Kidney tubule cell (primary cell): ENCODE data around the gene CDK14.
"Not testable (repeated sequence)": the region's sequence is repeated elsewhere in the genome, so short reads cannot be mapped to it uniquely, and the experiment has no call there.

Source experiments
- DNase-seq: peaks from one replicate; pipeline ENCODE4 v3.0.0-alpha.2; 2018; ENCODE audit warnings: low spot score

Gene CDK14

DNA sequence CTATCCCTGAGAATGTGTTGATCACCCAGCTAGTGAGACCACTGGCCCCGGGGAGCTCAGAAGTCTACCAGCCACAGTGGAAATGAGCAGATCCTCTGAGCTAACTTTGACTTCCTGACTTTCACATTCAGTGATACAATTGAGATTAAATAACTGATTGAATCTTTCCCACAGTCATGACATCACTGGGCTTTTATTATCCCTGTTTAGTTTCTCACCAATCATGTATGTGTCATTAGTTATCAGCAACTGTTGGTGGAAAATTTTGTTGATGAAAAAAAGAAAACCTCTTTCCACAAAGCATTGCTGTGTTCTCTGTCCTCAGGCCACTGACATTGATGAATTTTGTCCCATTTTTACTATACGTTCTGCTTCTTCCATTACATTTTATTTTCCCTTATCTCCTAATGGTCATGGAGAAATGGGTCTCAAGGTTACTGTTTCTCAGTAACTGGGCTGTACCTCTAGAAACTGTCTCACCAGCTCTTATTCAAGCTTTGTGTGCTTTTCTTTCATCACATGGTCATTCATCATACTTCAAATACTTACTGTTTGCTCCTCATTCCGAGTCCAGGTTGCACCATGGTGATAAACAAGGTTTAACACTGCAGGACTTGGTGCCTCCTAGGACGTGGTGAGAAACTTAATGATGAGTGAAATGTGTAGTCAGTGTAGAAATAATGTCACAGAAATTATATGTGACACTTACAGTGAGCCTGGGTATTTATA is 304.7 kb downstream of the CDK14 start:
- peak; percentile 5 for DNase-seq

DNA sequence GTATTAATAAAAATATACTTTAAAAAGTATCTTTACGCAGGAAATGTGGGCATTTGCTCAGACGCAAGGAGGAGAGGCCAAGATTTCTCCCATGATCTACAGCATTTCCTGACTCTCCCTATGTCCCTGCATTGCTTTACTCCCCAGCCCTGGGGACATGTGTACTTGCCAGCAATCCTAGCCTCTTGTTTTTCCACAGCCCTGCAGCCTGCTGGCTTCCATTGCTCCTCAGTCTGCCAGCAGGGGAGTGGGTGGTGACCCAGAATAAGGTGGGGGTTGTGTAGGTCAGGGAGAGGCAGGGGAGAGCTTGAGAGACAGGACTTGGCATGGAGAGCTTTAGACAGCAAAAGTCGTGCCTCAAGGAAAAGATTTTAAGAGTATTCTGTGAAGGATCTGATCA is 307.7 kb downstream of the CDK14 start:
- DNase-seq, result no peak

DNA sequence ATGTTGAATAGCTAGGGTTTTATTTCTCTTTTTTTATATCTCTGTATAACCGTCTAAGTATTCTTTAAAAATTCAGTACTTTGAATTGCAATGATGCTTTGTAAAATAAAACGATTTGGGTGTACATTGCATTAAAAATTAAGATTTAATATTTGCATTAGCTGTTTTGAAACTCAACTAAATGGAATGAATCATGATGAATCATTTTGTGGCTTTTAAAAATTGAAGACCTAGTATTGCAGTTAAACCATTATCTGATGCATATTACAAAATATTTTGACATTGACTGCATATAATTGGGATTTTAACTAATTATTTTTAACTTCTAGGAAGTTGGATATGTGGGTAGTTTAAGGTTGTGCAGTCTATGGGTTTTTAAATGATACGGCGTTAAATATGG is 314.0 kb downstream of the CDK14 start:
- DNase-seq, result no peak

DNA sequence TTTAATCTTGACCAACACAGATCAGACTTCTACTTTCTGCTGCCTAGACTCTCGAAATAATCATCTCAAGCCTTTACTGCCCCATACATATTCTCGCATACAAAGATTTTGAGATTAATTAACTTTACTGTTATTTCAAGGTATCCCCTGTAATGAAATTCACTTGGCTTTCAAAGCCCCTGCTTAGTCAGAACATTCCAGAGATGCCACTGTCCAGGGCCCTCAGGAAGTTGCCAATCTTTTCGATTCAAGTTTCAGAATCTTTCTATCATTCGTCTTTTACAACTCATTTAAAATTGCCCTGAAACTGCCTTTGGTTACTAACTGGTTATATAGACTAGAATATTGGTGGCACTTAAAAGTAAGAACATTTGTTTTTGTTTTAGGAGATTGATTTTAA is 320.2 kb downstream of the CDK14 start:
- no peak for DNase-seq

DNA sequence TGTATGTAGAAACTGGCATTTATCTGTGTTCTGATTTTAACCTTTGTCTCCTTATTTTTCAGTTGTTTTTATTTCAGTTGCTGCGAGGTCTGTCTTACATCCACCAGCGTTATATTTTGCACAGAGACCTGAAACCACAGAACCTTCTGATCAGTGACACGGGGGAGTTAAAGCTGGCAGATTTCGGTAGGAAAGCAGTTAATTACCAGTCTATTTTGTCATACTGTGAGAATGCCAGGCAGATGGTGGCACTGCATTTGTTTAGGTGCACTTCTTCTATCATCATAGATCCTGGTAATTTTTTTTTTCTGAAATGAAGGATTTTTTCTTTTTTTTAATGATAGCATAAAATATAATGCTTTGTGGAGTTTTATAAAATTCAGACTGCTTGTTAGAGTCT is 321.4 kb downstream of the CDK14 start:
- no peak for DNase-seq

DNA sequence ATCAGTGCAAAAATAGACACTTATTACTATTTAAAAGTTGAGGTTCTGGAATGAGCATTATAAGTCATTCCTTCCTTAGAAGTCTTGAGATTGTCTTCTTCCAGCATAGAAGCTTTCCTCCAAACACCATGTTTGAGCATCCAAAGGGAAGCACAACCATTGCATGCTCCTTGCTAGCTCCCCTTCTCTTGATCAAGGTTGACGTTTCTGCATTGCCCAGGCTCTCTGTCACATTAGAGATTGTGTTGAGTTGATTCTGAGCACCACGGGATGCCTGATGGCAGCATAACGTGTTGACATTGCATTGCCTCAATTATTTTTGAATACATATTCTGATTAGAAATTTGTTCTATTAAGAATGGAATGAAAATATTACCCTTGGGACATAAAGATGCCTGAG is 322.2 kb downstream of the CDK14 start:
- no peak for DNase-seq

DNA sequence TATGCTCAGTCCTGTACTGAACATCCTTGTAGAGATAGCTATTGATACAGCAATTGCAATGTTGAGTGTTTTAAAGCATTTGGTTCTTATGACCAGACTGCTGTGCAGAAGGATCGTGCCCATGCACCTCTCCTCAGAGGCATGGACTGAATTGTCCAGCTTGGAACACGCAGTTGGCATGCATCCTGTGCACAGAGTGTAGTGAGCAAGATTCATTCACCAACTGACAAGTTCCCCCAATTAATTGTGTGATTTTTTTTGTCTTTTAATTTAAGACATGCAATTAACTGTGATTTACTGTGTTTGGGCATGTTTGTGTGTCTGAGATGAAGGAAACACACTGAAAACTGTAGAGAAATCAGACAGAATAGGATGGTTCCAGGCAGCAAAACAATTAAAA is 323.7 kb downstream of the CDK14 start:
- no peak for DNase-seq

DNA sequence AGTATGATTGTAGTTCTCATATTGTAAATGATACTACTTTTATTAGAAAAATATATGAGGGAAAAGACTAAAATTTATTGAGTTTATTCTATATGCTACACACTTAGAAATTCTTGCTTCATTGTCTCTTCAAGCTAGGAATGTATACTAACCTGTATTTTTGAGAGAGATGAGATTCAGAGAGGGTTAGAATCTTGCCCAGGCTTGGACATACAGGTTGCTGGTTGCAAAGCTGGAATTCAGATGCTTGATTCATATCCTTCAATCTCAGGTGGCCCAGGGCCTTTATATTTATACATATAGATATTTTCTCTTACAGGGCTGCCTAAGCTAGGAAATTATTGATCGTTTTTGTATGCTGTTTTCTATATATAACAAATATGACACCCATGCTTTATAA is 324.2 kb downstream of the CDK14 start:
- no peak for DNase-seq

DNA sequence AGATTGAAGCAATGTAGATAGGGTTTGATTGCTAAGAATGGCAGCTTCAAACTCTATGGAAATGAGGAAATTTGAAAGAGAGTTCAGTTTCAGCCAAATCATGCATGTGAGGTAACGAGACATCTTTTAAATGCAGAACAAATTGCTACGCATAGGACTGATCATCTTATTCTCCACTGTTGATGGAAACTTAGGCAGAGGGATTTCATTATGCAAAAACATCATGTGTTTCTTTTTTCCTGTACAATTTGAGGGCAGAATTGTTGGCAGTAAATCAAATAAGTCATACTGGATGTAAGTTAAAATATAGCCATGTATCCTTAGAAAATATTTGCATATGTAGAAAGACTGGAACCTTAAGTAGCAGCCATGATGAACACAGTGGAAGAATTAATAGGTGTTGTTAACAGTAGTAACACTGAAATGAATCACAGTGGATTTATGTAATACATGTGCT is 327.4 kb downstream of the CDK14 start:
- DNase-seq, result no peak

DNA sequence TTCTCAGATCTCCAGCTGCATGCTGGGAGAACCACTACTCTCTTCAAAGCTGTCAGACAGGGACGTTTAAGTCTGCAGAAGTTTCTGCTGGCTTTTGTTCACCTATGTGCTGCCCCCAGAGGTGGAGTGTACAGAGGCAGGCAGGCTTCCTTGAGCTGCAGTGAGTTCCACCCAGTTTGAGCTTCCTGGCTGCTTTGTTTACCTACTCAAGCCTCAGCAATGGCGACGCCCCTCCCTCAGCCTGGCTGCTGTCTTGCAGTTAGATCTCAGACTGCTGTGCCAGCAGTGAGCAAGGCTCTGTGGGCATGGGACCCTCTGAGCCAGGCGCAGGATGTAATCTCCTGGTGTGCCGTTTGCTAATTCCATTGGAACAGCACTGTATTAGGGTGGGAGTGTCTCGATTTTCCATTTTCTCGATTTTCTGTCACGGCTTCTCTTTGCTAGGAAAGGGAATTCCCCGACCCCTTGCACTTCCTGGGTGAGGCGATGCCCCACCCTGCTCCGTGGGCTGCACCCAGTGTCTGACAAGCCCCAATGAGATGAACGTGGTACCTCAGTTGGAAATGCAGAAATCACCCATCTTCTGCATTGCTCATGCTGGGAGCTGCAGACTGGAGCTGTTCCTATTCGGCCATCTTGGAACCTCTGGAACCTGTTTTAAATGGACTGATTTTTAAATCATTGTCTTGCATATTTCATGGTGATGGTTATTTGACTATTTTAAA is 332.7 kb downstream of the CDK14 start:
- DNase-seq, result not testable (repeated sequence)

DNA sequence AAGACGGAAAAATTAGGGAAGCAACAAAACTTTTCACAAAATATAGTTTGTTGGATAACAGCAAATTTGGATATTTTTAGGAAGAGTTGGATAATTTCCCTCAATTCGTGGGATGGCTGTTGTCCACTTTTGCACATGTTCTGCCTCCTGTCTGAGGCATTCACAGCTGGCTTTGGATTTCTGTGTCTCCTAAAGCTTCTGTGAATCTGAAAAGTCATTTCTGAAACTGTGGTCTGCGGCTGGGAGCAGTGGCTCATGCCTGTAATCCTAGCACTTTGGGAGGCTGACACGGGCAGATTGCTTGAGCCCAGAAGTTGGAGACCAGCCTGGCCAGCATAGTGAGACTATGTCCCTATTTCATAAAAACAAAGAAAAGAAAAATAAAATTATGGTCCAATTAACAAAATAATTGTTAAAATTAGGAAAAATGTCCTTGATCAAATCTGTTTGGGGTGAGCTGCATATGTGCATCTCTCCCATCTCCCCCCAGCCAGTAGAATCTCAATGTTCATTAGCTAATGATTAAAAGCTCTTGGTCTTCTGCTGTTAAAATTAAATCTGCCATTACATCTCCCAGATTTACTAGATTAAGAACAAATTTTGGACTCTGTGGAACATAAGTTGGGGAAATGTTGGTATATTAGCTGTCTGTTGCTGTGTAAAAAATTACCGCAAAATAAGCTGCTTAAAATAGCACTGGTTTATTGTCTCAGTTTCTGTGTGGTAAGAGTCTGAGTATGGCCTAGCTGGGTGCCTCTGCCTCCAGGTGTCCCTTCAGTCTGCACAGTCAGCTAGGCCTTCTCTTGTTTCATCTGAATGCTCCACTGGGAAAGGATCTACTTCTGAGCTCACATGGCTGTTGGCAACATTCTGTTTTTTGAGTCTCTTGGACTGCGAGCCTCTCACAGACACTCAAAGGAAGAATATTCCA is 336.1 kb downstream of the CDK14 start:
- DNase-seq, result no peak

DNA sequence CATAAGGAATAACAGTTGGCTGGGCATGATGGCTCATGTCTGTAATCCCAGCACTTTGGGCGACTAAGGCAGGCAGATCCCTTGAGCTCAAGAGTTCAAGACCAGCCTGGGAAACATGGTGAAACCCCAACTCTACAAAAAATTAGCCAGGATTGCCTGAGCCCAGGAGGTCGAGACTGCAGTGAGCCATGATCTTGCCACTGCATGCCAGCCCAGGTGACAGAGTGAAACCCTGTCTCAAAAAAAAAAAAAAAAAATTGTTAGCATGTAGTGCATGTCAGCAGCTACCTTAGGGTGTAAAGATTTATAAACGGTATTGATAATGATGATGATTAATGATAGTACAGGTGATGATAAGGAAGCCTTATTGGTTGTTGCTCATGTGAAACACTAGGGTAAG is 336.9 kb downstream of the CDK14 start:
- DNase-seq, result no peak

DNA sequence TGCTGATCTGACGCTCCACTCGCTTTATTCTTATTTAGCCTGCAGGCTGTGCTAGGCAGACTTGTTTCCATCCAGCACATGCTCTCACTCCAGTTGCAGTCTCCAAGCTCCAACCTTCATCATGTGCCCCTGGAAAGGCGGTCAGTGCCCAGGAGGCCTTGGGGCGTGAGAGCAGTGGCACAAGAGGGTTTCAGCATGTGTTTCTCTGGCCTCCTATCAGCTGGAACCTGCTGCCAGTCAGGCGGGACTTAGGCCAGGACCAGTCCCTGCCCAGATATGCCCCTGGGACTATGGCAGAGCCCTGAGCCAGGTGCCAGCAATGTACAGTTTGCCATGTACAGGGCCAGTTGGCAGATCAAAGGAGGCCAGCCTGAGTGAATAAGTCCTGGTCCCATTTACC is 337.9 kb downstream of the CDK14 start:
- DNase-seq, result no peak

DNA sequence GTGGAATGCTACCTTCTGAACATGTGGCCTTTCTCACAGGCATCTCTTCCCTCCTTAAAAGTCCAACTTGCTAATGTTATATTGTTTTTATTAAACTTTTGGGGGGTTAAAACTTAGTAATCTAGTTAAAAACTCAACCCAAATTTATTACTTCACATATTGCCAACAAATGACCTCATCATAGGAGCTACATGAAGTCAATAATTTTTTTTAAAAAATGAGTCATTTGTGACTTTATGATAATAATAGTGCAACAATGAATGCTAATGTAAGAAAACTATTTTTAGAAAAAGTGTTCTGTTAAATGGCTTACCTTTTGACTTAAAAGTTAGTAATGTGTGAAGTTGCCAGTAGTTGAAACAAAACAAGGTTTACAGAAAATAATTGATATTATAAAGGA is 342.2 kb downstream of the CDK14 start:
- no peak for DNase-seq

DNA sequence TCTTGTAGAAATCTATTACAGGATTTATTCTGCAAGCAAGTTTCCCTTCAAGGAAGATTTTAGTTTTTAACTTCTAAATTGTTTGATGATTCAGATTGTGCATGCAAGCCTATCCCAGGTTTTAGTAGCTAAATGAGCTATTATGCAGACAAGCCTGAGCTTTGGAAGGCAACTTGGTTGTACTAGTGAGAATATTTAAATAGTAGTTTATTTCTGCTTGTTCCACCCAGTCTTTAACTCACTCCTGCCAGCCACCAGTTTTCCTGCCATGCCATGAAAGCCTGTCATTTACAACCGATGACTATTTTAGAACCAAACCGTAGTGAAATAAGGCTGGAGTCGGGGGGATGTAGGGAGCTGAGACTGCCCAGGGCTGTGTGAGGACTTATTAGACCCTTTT is 343.5 kb downstream of the CDK14 start:
- DNase-seq, result no peak

DNA sequence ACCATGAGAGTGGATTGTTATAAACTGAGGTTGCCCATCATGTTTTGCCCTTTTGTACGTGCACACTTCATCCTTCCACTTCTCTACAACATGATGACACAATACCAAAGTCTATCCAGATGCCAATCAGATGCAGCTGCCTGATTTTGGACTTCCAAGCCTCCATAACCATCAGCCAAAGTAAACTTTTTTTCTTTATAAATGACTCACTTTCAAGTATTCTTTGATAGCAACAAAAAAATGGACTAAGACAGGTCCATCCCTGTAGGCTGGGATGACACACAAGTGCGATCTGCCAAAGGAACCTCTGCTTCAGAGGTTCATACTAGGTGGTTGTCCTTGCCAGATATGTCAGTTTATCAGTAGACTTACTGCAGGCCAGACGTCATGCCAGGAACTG is 347.9 kb downstream of the CDK14 start:
- DNase-seq, result no peak

DNA sequence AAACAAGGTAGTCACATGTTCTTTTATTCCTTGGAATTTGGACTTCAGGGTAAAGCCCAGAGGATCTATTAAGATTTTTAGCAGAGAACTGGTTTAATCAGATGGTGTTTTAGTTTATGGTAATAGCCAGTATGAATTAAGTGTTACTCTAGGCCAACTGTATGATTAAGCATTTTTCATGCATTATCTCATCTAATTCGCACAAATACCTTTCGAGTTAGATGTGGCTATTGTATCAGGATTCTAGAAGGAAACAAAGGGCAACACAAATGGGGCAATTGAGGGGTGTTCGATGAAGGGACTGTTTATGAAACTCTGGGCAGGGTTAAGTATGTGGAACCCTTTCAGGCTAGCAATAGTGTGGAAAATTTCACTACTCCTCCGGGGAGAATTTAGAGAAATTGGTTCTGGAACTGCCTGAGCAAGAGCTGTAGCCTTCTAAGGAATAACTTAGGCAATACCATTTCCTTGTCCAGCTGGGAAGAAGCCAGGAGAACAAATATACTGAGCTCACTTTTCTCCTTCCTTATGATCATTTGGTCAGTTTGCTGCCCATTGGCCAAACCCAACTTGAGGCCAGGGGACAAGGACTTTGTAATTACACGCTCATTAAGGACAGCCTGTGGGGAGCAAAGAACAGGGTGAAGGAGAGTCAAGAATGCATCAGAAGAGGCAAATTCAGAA is 349.1 kb downstream of the CDK14 start:
- DNase-seq, result peak; percentile 23

DNA sequence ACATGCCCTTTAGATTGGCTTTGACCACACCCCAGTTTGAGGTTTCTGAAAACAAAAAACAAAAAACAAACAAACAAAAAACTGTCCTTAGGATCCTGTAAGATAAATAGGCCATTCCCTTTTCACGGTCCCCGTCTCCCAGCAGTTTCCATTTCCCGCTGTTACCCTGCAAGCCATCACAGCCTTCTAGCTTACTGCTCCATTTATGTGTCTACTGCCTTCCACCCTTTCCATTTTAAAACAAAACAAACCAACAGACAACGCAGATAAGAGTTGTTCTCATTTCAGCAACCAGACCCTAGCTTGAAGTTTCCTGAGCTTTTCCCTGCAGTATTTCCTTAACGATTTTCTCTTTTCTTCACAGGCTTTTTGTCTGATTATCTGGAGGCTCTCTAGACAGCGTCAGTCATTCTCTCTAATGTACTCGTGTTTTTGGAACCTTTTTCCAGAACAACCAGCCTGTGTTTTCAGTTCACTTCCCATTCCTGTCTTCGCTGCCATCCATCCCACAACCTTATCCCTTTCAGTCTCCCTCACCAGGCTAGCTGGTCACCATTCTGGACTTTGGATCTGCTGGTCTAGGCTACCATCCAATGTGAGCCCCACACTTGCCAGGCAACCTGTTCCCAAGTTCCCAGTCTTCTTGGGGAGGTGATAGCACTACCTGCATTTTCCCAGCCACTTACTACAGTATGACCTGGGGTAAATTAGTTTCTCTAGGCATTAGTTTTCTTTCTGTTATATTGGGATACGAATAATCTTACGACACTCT is 350.8 kb downstream of the CDK14 start:
- no peak for DNase-seq

DNA sequence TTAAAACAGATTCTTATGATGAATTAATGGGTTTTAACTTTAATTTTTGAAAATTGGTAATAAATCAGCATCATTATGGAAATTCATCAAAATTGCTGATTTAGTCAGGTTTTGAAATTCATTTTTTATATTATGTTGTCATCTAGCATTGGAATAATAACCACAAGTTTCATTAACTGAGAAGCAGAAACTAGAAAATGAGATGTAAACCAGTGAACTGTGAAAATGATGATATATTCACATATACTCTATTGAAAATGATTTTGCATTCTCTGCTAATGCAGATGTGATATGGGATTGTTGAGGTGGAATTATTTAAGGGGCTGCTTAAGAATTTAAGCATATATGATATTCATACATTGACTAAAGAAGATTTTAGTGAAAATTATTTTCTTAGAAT is 352.0 kb downstream of the CDK14 start:
- DNase-seq, result no peak

DNA sequence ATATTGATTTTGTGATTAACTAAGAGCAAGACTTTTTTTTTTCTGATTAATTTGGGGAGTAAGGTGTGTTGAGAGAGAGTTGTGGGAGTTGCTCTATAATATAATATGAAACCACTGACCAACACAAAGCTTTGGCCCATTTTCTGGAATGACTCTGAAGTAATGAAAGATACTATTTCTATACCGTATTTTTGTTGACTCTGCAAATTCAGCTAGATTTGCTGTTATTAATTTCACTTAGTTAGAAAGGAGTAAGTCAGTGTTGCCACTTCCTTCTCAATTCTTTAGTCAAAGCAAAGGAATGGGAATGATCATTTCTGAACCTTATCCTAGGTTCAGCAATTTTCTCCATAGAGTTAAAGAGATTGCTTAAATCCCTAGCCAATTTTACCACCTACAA is 355.1 kb downstream of the CDK14 start:
- no peak for DNase-seq
